ENCODE measurements around the gene NTM.

DNA sequence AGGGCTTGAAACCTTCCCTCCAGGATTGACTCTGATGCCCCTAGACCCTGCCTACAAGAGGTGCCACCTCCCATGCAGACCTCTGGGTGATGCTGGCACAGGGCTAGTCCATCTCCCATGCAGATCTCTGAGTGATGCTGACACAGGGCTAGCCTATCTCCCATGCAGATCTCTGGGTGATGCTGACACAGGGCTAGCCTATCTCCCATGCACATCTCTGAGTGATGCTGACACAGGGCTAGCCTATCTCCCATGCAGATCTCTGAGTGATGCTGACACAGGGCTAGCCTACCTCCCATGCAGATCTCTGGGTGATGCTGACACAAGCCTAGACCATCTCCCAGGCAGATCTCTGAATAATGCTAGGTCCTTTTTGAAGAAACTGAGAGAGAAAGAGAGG, 321.7 kb downstream of the NTM start:
- TF ChIP-seq POLR2A (IDR thresholded peaks at IDR 0.05) = no peak
- TF ChIP-seq, protein P1, sequence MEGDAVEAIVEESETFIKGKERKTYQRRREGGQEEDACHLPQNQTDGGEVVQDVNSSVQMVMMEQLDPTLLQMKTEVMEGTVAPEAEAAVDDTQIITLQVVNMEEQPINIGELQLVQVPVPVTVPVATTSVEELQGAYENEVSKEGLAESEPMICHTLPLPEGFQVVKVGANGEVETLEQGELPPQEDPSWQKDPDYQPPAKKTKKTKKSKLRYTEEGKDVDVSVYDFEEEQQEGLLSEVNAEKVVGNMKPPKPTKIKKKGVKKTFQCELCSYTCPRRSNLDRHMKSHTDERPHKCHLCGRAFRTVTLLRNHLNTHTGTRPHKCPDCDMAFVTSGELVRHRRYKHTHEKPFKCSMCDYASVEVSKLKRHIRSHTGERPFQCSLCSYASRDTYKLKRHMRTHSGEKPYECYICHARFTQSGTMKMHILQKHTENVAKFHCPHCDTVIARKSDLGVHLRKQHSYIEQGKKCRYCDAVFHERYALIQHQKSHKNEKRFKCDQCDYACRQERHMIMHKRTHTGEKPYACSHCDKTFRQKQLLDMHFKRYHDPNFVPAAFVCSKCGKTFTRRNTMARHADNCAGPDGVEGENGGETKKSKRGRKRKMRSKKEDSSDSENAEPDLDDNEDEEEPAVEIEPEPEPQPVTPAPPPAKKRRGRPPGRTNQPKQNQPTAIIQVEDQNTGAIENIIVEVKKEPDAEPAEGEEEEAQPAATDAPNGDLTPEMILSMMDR (IDR thresholded peaks at IDR 0.05 in 8 of 11, conservative IDR thresholded peaks at IDR 0.05 in 3 of 11) = no peak

Measured in spleen (tissue), 7 donors.